WTC11 (cell line): Measurements from ENCODE around the gene OPRD1.
"Not testable (repeated sequence)": the region's sequence is repeated elsewhere in the genome, so short reads cannot be mapped to it uniquely, and the experiment has no call there.

Experiments used
- ARID4B ChIP-seq: sonication (generic); formaldehyde crosslinking; IDR thresholded peaks from 2 replicates; pipeline ENCODE4 v1.8.0; 2023; ENCODE audit warnings: missing genetic modification reagents, mild to moderate bottlenecking, borderline replicate concordance
- ATF2 ChIP-seq: sonication (generic); formaldehyde crosslinking; IDR thresholded peaks from 2 replicates; pipeline ENCODE4 v1.8.1; 2022; ENCODE audit warnings: low read depth, missing genetic modification reagents, borderline replicate concordance
- CREB1 ChIP-seq: sonication (generic); formaldehyde crosslinking; IDR thresholded peaks from 2 replicates; pipeline ENCODE4 v1.8.0; 2023; ENCODE audit warnings: mild to moderate bottlenecking, missing genetic modification reagents
- CTCF ChIP-seq: fragments of 200-600 bp; IDR thresholded peaks from 2 replicates; pipeline ENCODE4 v1.8.0; 2022; ENCODE audit warnings: antibody characterized with exemption
- E2F4 ChIP-seq: sonication (generic); formaldehyde crosslinking; IDR thresholded peaks from 2 replicates; pipeline ENCODE4 v1.8.1; 2022; ENCODE audit warnings: low read depth, mild to moderate bottlenecking, moderate library complexity, missing genetic modification reagents, borderline replicate concordance
- ERG ChIP-seq: fragments of 250-450 bp; sonication (Bioruptor Pico); IDR thresholded peaks from 2 replicates; pipeline ENCODE4 v1.8.0; 2021; ENCODE audit warnings: mild to moderate bottlenecking
- MAX ChIP-seq: sonication (generic); formaldehyde crosslinking; IDR thresholded peaks from 2 replicates; pipeline ENCODE4 v1.8.0; 2022; ENCODE audit warnings: mild to moderate bottlenecking, missing genetic modification reagents
- PREB ChIP-seq: sonication (generic); formaldehyde crosslinking; IDR thresholded peaks from 2 replicates; pipeline ENCODE4 v1.8.1; 2022; ENCODE audit warnings: mild to moderate bottlenecking, missing genetic modification reagents, moderate library complexity, borderline replicate concordance
- SP1 ChIP-seq: sonication (generic); formaldehyde crosslinking; conservative IDR thresholded peaks from 2 replicates; pipeline ENCODE4 v1.8.1; 2022; ENCODE audit warnings: missing genetic modification reagents
- TP53 ChIP-seq: sonication (generic); formaldehyde crosslinking; IDR thresholded peaks from 2 replicates; pipeline ENCODE4 v1.8.1; 2023; ENCODE audit warnings: mild to moderate bottlenecking, missing genetic modification reagents
- ZNF232 ChIP-seq: sonication (generic); formaldehyde crosslinking; IDR thresholded peaks from 2 replicates; pipeline ENCODE4 v1.8.0; 2022; ENCODE audit warnings: mild to moderate bottlenecking, missing genetic modification reagents
- ZNF281 ChIP-seq: sonication (generic); formaldehyde crosslinking; IDR thresholded peaks from 2 replicates; pipeline ENCODE4 v1.8.0; 2023; ENCODE audit warnings: mild to moderate bottlenecking, missing genetic modification reagents
- ZNF396 ChIP-seq: fragments of 250-450 bp; sonication (Bioruptor Pico); IDR thresholded peaks from 2 replicates; pipeline ENCODE4 v1.8.0; 2021; ENCODE audit warnings: mild to moderate bottlenecking, moderate library complexity, borderline replicate concordance
- ZNF512 ChIP-seq: sonication (generic); formaldehyde crosslinking; IDR thresholded peaks from 2 replicates; pipeline ENCODE4 v1.8.1; 2022; ENCODE audit warnings: missing genetic modification reagents, borderline replicate concordance

- TF ChIP-seq CTCF; ERG; ZNF396 (CRISPR knock-in tag); CREB1 (CRISPR knock-in tag); TP53 (CRISPR knock-in tag); ZNF232 (CRISPR knock-in tag); ZNF281 (CRISPR knock-in tag); PREB (CRISPR knock-in tag); ATF2 (CRISPR knock-in tag); SP1 (CRISPR knock-in tag); MAX (CRISPR knock-in tag); E2F4; ARID4B (CRISPR knock-in tag); ZNF512 (CRISPR knock-in tag): not testable (repeated sequence)
These were observed 20.0 kb upstream of the OPRD1 start for GRCh38 chr1:28791929-28792328.
